SK-N-SH (cell line): ENCODE results near the gene AADACL4. TPM values are rescaled to one million over a fixed set of nuclear protein-coding genes. Genes with fewer than 3 reads are reported as not detected.

Experiments
- CTCF ChIA-PET: fragments of 300-600, 350-600 bp; formaldehyde crosslinking; extraction: SDS; loops from one replicate; lab custom pipeline; 2021; lab: Yijun Ruan, JAX
- POLR2A ChIA-PET: fragments of 350-600 bp; sonication (Branson Sonifier 250); formaldehyde crosslinking; extraction: SDS; loops from one replicate; lab custom pipeline; 2020; ENCODE audit warnings: antibody characterized with exemption, inconsistent platforms; lab: Yijun Ruan, JAX
- DNase-seq: peaks from one replicate; pipeline ENCODE4 v3.0.0; 2012
- H2AFZ ChIP-seq: fragments of 200-600 bp; sonication (generic); 2 replicates; pipeline ENCODE4 v1.8.1; 2016; ENCODE audit warnings: antibody characterized with exemption, mild to moderate bottlenecking, low read depth
- H3F3A ChIP-seq: fragments of 200-600 bp; sonication (generic); replicated peaks from 2 replicates; pipeline ENCODE3; 2016; ENCODE audit warnings: antibody characterized with exemption, mild to moderate bottlenecking; ENCODE audit not compliant: insufficient read depth
- H3K27ac ChIP-seq, 2 experiments: fragments of 200-500 bp in 1 of 2; fragments of 200-600 bp in 1 of 2; sonication (Bioruptor generic) in 1 of 2; sonication (generic), shearing (Covaris generic) in 1 of 2; 2 replicates each; pipeline versions ENCODE4 v1.5.1 to v1.6.1; 2014 to 2016; ENCODE audit warnings: low read depth in 2 of 2, inconsistent platforms in 1 of 2, low read length in 1 of 2, mild to moderate bottlenecking in 1 of 2, mixed read lengths in 1 of 2
- H3K27me3 ChIP-seq: fragments of 200-600 bp; sonication (generic), shearing (Covaris generic); 2 replicates; pipeline ENCODE4 v1.6.1; 2016; ENCODE audit warnings: mixed run types; ENCODE audit not compliant: insufficient read depth
- H3K36me3 ChIP-seq, 2 experiments: fragments of 200-500 bp in 1 of 2; fragments of 200-600 bp in 1 of 2; sonication (Bioruptor generic) in 1 of 2; sonication (generic) in 1 of 2; replicated peaks in 1 of 2; 2 replicates each; pipeline versions ENCODE3 to v1.5.1; 2014 to 2016; ENCODE audit warnings: low read length in 1 of 2, mild to moderate bottlenecking in 1 of 2; ENCODE audit not compliant: insufficient read depth in 2 of 2, control insufficient read depth in 1 of 2
- H3K4me1 ChIP-seq, 2 experiments: fragments of 200-500 bp in 1 of 2; fragments of 200-600 bp in 1 of 2; sonication (Bioruptor generic) in 1 of 2; sonication (generic), shearing (Covaris generic) in 1 of 2; 2 replicates each; pipeline versions ENCODE4 v1.5.1 to v1.6.1; 2014 to 2016; ENCODE audit warnings: low read depth in 1 of 2, low read length in 1 of 2, mixed run types in 1 of 2; ENCODE audit not compliant: insufficient read depth in 2 of 2, control insufficient read depth in 1 of 2
- H3K4me2 ChIP-seq: fragments of 200-600 bp; sonication (generic), shearing (Covaris generic); 2 replicates; pipeline ENCODE4 v1.6.1; 2017; ENCODE audit warnings: mixed run types
- H3K4me3 ChIP-seq, 2 experiments: fragments of 200-500 bp in 1 of 2; fragments of 200-600 bp in 1 of 2; sonication (Bioruptor generic) in 1 of 2; sonication (generic), shearing (Covaris generic) in 1 of 2; 2 replicates each; pipeline versions ENCODE4 v1.5.1 to v1.8.1; 2014 to 2016; ENCODE audit warnings: low read depth in 2 of 2, inconsistent platforms in 1 of 2, low read length in 1 of 2, mild to moderate bottlenecking in 1 of 2, mixed read lengths in 1 of 2, moderate library complexity in 1 of 2
- H3K79me2 ChIP-seq: fragments of 200-600 bp; sonication (generic); 2 replicates; pipeline ENCODE4 v1.8.1; 2017; ENCODE audit warnings: mild to moderate bottlenecking; ENCODE audit not compliant: insufficient read depth
- H3K9ac ChIP-seq: fragments of 200-600 bp; sonication (generic); 2 replicates; pipeline ENCODE4 v1.6.1; 2017; ENCODE audit warnings: mixed run types
- H3K9me2 ChIP-seq: fragments of 200-600 bp; sonication (generic); 2 replicates; pipeline ENCODE4 v1.6.1; 2017; ENCODE audit warnings: mixed run types
- H3K9me3 ChIP-seq: fragments of 200-600 bp; sonication (generic); 2 replicates; pipeline ENCODE4 v1.6.1; 2017; ENCODE audit warnings: mixed run types, mild to moderate bottlenecking, moderate library complexity
- H4K20me1 ChIP-seq: fragments of 200-600 bp; sonication (generic); 2 replicates; pipeline ENCODE4 v1.6.1; 2017; ENCODE audit warnings: mild to moderate bottlenecking, mixed run types; ENCODE audit not compliant: insufficient read depth
- ELF1 ChIP-seq: IDR thresholded peaks from 2 replicates; pipeline ENCODE4 v1.4.0; 2012
- EP300 ChIP-seq, 2 experiments: IDR thresholded peaks; 2 replicates each; pipeline versions ENCODE4 v1.4.0 to v1.6.1; 2012; ENCODE audit warnings: borderline replicate concordance in 1 of 2, low read depth in 1 of 2, low read length in 1 of 2
- EZH2phosphoT487 ChIP-seq: fragments of 200-600 bp; sonication (generic); IDR thresholded peaks from 2 replicates; pipeline ENCODE4 v1.6.1; 2017; ENCODE audit warnings: low read depth, mixed run types, mild to moderate bottlenecking, antibody characterized with exemption, moderate library complexity, borderline replicate concordance
- FOSL2 ChIP-seq: IDR thresholded peaks from 2 replicates; pipeline ENCODE4 v1.4.0; 2012; ENCODE audit warnings: low read depth, mild to moderate bottlenecking, moderate library complexity, borderline replicate concordance
- FOXJ3 ChIP-seq: sonication (generic); formaldehyde crosslinking; IDR thresholded peaks from 2 replicates; pipeline ENCODE4 v1.5.1; 2020; ENCODE audit warnings: mild to moderate bottlenecking, missing genetic modification reagents
- FOXM1 ChIP-seq: IDR thresholded peaks from 2 replicates; pipeline ENCODE4 v1.4.0; 2012; ENCODE audit warnings: low read depth, mild to moderate bottlenecking
- GABPA ChIP-seq: IDR thresholded peaks from 2 replicates; pipeline ENCODE4 v1.4.0; 2012; ENCODE audit warnings: low read depth, mild to moderate bottlenecking
- MEF2A ChIP-seq: IDR thresholded peaks from 2 replicates; pipeline ENCODE4 v1.4.0; 2012; ENCODE audit warnings: low read depth, borderline replicate concordance
- MXI1 ChIP-seq: IDR thresholded peaks from 2 replicates; pipeline ENCODE4 v1.6.1; 2012; ENCODE audit warnings: mild to moderate bottlenecking, low read depth, low read length, improper control_type of control experiment
- NFIC ChIP-seq: IDR thresholded peaks from 2 replicates; pipeline ENCODE4 v1.4.0; 2012; ENCODE audit warnings: borderline replicate concordance
- NRF1 ChIP-seq: IDR thresholded peaks from 2 replicates; pipeline ENCODE4 v1.6.1; 2012; ENCODE audit warnings: low read depth, mild to moderate bottlenecking, low read length
- PBX3 ChIP-seq: IDR thresholded peaks from 2 replicates; pipeline ENCODE4; 2012
- POLR2AphosphoS5 ChIP-seq: IDR thresholded peaks from 2 replicates; pipeline ENCODE4 v1.6.1; 2012; ENCODE audit warnings: low read depth, low read length
- RAD21 ChIP-seq: IDR thresholded peaks from 2 replicates; pipeline ENCODE4 v1.6.1; 2012; ENCODE audit warnings: mild to moderate bottlenecking, low read length
- RCOR1 ChIP-seq: fragments of 150-350 bp; IDR thresholded peaks from 2 replicates; pipeline ENCODE4 v1.6.1; 2017; ENCODE audit warnings: antibody characterized with exemption, low read length
- RFX5 ChIP-seq: IDR thresholded peaks from 2 replicates; pipeline ENCODE4 v1.6.1; 2012; ENCODE audit warnings: mild to moderate bottlenecking, improper control_type of control experiment, low read length
- RXRA ChIP-seq: IDR thresholded peaks from 2 replicates; pipeline ENCODE4 v1.4.0; 2012; ENCODE audit warnings: low read depth, mild to moderate bottlenecking, borderline replicate concordance
- SIN3A ChIP-seq: IDR thresholded peaks from 2 replicates; pipeline ENCODE4 v1.6.1; 2012; ENCODE audit warnings: low read depth, mild to moderate bottlenecking, low read length, moderate library complexity, borderline replicate concordance
- SMC3 ChIP-seq: IDR thresholded peaks from 2 replicates; pipeline ENCODE4 v1.6.1; 2012; ENCODE audit warnings: low read depth, low read length, improper control_type of control experiment
- TAF1 ChIP-seq: IDR thresholded peaks from 2 replicates; pipeline ENCODE4 v1.6.1; 2012; ENCODE audit warnings: low read depth, mild to moderate bottlenecking, low read length, moderate library complexity, borderline replicate concordance
- TCF12 ChIP-seq: IDR thresholded peaks from 2 replicates; pipeline ENCODE4 v1.4.0; 2012
- USF1 ChIP-seq: IDR thresholded peaks from 2 replicates; pipeline ENCODE4 v1.4.0; 2012; ENCODE audit warnings: low read depth, borderline replicate concordance
- USF2 ChIP-seq: fragments of 150-350 bp; IDR thresholded peaks from 2 replicates; pipeline ENCODE4 v1.6.1; 2017; ENCODE audit warnings: antibody characterized with exemption, low read length, low read depth, borderline replicate concordance
- YY1 ChIP-seq: IDR thresholded peaks from 2 replicates; pipeline ENCODE4 v1.4.0; 2012; ENCODE audit warnings: low read depth, mild to moderate bottlenecking
- ZBTB33 ChIP-seq: IDR thresholded peaks from 2 replicates; pipeline ENCODE4 v1.4.0; 2012; ENCODE audit warnings: low read depth, borderline replicate concordance
- WGBS: methylation state at CpG from one replicate; pipeline ENCODE4 v1.1.6; 2017; ENCODE audit warnings: low lambda C conversion rate; 5-methylcytosine and 5-hydroxymethylcytosine counted together
- polyA plus RNA-seq, 3 experiments: library from polyadenylated mRNA; depleted of rRNA; stranded (reverse); fragments of >200 nt; gene quantifications; 2 replicates each; pipeline ENCODE4 v1.2.3, GENCODE V29; 2012

Gene AADACL4
- polyA plus RNA-seq, 1 of the 3 experiments (the other 2 are of a cell fraction), result 0.59 TPM

- Histone ChIP-seq H3K4me1 (no peaks in the 10 kb centered on the region), H3K27me3 (no peaks in the 10 kb centered on the region; the same call in 1 of the 2 replicates), H3K36me3 (no peaks in the 10 kb centered on the region), H3K9ac (no peak overlapping the region), H3K9me2 (no peaks in the 10 kb centered on the region), H4K20me1 (no peaks in the 10 kb centered on the region)
- CTCF ChIA-PET, result no interaction called here
- WGBS, result 25% methylated on average over 3 of the region's 3 CpGs
- TF ChIP-seq PBX3 (no peak), RAD21 (no peak), RXRA (no peak), GABPA (no peak), USF2 (no peak), FOXM1 (no peak), SMC3 (no peak)
- TF ChIP-seq, all 33 proteins: peak for 0
- Histone ChIP-seq H2AFZ (no peak overlapping the region), H3K4me3 (no peak overlapping the region), H3K9me3 (no peaks in the 10 kb centered on the region), H3K4me2 (no peak overlapping the region), H3F3A (no peaks in the 10 kb centered on the region), H3K79me2 (no peaks in the 10 kb centered on the region), H3K27ac (no peak overlapping the region)
- POLR2A ChIA-PET, result no interaction called here
- DNase-seq, result no peak
Observed at GRCh38 chr1:12696658-12697057, 52.8 kb downstream of the AADACL4 start.

- no peak for DNase-seq
- Histone ChIP-seq H3K4me3 (no peak overlapping the region), H3K4me1 (no peaks in the 10 kb centered on the region), H3K9me3 (no peaks in the 10 kb centered on the region), H3K9me2 (no peaks in the 10 kb centered on the region), H3F3A (no peaks in the 10 kb centered on the region), H3K27me3 (no peaks in the 10 kb centered on the region; the same call in 1 of the 2 replicates), H2AFZ (no peak overlapping the region), H3K79me2 (no peaks in the 10 kb centered on the region), H3K4me2 (no peak overlapping the region), H4K20me1 (no peaks in the 10 kb centered on the region), H3K9ac (no peak overlapping the region), H3K27ac (no peak overlapping the region), H3K36me3 (no peaks in the 10 kb centered on the region)
- POLR2A ChIA-PET, result no interaction called here
- TF ChIP-seq POLR2AphosphoS5 (no peak), MXI1 (no peak), FOXJ3 (no peak), ELF1 (no peak), TAF1 (no peak), TCF12 (no peak), EZH2phosphoT487 (no peak), ZBTB33 (no peak), EP300 (IDR thresholded peaks at IDR 0.05; ENCODE audit: borderline replicate concordance in 1 of 2, low read depth in 1 of 2, low read length in 1 of 2) (no peak), FOSL2 (no peak), RCOR1 (no peak), SMC3 (no peak), YY1 (no peak), NRF1 (no peak), NFIC (no peak), USF1 (no peak), SIN3A (no peak), MEF2A (no peak), RFX5 (no peak), USF2 (no peak)
- CTCF ChIA-PET, result no interaction called here
- 8% methylated on average over 3 of the region's 3 CpGs for WGBS
Observed at GRCh38 chr1:12697397-12697796, 53.5 kb downstream of the AADACL4 start.
